Measurements from ENCODE around the gene LCE3B.

LCE3B gene

DNA sequence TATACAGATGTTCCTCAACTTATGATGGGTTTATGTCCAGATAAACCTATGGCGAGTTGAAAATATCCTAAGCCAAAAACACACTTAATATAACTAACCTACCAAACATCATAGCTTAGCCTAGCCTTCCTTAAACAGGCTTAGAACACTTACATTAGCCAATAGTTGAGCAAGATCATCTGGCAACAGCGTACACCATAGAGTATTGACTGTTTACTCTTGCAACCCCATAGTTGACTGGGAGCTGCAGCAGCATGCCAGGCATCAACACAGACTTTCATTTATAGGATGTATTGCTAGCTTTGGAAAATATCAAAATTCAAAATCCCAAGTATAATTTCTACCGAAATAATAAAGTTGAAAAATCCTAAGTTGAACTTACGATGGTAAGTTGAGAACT, 44.1 kb downstream of the LCE3B start:
- Histone ChIP-seq H3K4me1 (ENCODE audit: control insufficient read depth, insufficient read depth, low read length) (no peaks in the 10 kb centered on the region), H3K4me3 (ENCODE audit: low read depth, low read length) (no peak overlapping the region), H3K36me3 (ENCODE audit: control insufficient read depth, insufficient read depth, low read length) (no peaks in the 10 kb centered on the region), H3K9me3 (ENCODE audit: control insufficient read depth, insufficient read depth, low read length) (peaks cover 94% of the 10 kb centered on the region), H3K9ac (ENCODE audit: low read depth, low read length) (no peak overlapping the region), H3K27ac (ENCODE audit: low read depth, low read length) (no peak overlapping the region), H3K27me3 (ENCODE audit: control insufficient read depth, insufficient read depth, low read length) (no peaks in the 10 kb centered on the region)

DNA sequence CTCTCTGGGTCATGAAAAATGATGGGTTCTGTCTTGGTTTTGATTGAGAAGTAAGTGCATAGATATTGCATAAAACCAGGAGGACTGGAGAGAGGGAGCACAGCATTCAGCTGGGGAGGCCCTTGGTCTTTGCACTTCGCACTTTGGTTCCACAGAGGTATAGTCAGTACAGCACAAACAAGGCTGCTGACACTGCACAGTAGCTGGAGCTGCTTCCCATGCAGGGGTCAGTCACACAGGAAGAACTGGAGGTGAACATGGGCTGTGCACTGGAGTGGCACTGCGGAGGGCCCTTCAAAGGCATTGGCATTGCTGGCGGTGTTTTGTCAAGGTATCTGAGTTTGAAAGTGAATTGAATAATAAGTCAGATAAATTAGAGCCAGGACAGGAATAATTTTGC, 45.0 kb downstream of the LCE3B start:
- Histone ChIP-seq H3K27me3 (ENCODE audit: control insufficient read depth, insufficient read depth, low read length) (no peaks in the 10 kb centered on the region), H3K36me3 (ENCODE audit: control insufficient read depth, insufficient read depth, low read length) (no peaks in the 10 kb centered on the region), H3K27ac (ENCODE audit: low read depth, low read length) (no peak overlapping the region), H3K9me3 (ENCODE audit: control insufficient read depth, insufficient read depth, low read length) (peaks cover 95% of the 10 kb centered on the region), H3K4me1 (ENCODE audit: control insufficient read depth, insufficient read depth, low read length) (no peaks in the 10 kb centered on the region), H3K4me3 (ENCODE audit: low read depth, low read length) (no peak overlapping the region), H3K9ac (ENCODE audit: low read depth, low read length) (no peak overlapping the region)

GRCh38 chr1:152663098-152663497, 49.5 kb downstream of the LCE3B start, which contains the start of gene LCE2D:
Gene LCE2D (plus strand): TSS chr1:152663380. CDS start chr1:152664106, 726 bp downstream.
- Histone ChIP-seq H3K27me3 (ENCODE audit: control insufficient read depth, insufficient read depth, low read length) (no peaks in the 10 kb centered on the region), H3K36me3 (ENCODE audit: control insufficient read depth, insufficient read depth, low read length) (no peaks in the 10 kb centered on the region), H3K27ac (ENCODE audit: low read depth, low read length) (no peak within 1 kb of the TSS), H3K9me3 (ENCODE audit: control insufficient read depth, insufficient read depth, low read length) (peaks cover 95% of the 10 kb centered on the region), H3K4me3 (ENCODE audit: low read depth, low read length) (no peak within 1 kb of the TSS), H3K9ac (ENCODE audit: low read depth, low read length) (no peak within 1 kb of the TSS), H3K4me1 (ENCODE audit: control insufficient read depth, insufficient read depth, low read length) (no peaks in the 10 kb centered on the region)

All from HUES48 (cell line).